GM12865 (cell line): ENCODE results near the gene SELENOI.

Experiments used
- DNase-seq: peaks from one replicate; pipeline ENCODE4 v3.0.0; 2010; ENCODE audit warnings: low read depth
- H3K4me3 ChIP-seq: 2 replicates; pipeline ENCODE4 v1.5.1; 2011; ENCODE audit warnings: mild to moderate bottlenecking, low read depth, low read length, control low read depth
- TF ChIP-seq, protein P1 (sequence below): IDR thresholded peaks from 2 replicates; pipeline ENCODE4 v1.5.1; 2011; ENCODE audit warnings: low read length, control low read depth, low read depth, inconsistent platforms; ENCODE audit not compliant: insufficient read depth; ENCODE audit errors: missing control alignments

Gene SELENOI

GRCh38 chr2:26336719-26337118 is 9.2 kb upstream of the SELENOI start:
- TF ChIP-seq, protein P1, sequence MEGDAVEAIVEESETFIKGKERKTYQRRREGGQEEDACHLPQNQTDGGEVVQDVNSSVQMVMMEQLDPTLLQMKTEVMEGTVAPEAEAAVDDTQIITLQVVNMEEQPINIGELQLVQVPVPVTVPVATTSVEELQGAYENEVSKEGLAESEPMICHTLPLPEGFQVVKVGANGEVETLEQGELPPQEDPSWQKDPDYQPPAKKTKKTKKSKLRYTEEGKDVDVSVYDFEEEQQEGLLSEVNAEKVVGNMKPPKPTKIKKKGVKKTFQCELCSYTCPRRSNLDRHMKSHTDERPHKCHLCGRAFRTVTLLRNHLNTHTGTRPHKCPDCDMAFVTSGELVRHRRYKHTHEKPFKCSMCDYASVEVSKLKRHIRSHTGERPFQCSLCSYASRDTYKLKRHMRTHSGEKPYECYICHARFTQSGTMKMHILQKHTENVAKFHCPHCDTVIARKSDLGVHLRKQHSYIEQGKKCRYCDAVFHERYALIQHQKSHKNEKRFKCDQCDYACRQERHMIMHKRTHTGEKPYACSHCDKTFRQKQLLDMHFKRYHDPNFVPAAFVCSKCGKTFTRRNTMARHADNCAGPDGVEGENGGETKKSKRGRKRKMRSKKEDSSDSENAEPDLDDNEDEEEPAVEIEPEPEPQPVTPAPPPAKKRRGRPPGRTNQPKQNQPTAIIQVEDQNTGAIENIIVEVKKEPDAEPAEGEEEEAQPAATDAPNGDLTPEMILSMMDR, result no peak
- H3K4me3 ChIP-seq, result no peak overlapping the region
- no peak for DNase-seq

DNA sequence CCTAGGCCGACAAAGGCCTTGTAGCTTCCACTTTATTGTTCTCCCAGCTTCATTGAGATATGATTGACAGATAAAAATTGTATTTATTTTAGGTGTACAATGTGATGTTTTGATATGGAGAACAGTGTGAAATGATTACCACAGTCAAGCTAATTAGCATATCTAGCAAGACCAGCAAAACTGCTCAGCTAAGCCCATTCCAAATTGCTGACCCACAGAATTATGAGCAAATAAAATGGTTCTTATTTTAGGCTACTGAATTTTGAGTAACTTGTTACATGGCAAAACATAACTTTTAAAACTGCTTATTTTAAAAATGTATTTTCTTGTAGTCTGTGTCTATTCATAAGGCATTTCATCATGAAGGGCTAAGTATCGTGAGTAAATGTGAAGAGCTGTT is 8.6 kb upstream of the SELENOI start:
- DNase-seq, result no peak
- no peak overlapping the region for H3K4me3 ChIP-seq
- TF ChIP-seq, protein P1, result no peak

DNA sequence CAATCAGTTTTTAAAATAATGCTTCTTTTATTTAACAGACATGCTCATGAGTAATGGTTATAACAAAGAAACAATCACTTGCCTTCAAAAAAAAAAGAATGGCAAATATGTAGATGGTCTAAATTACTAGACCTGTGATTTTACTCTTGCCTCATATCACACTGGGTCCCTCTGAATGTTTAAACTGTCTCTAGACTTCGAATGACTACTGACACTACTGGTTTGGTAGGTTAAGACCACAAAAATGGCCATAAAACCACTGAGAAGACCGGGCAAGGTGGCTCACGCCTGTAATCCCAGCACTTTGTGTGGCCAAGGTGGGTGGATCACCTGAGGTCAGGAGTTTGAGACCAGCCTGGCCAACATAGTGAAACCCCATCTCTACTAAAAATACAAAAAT is 5.1 kb upstream of the SELENOI start:
- DNase-seq, result no peak
- TF ChIP-seq, protein P1, result no peak

GRCh38 chr2:26344581-26345282 is 1.2 kb upstream of the SELENOI start:
- peak; percentile 9 for DNase-seq
- H3K4me3 ChIP-seq, result peak overlapping the region; percentile 63
- TF ChIP-seq, protein P1, result no peak

More for the DNA sequence above, 5.1 kb upstream of the SELENOI start:
- H3K4me3 ChIP-seq, result no peak overlapping the region

GRCh38 chr2:26345283-26345544 is 729 bp upstream of the SELENOI start:
- no peak for DNase-seq
- peak overlapping the region; percentile 63 for H3K4me3 ChIP-seq
- TF ChIP-seq, protein P1, result no peak

- TF ChIP-seq, protein P1, result no peak
- peak within 1 kb of the TSS; percentile 63 for H3K4me3 ChIP-seq
- peak; percentile 81 for DNase-seq
Measured at GRCh38 chr2:26346454-26347053, 611 bp downstream of the SELENOI start, which contains the start of gene ADGRF3. TSS of gene ADGRF3 (minus strand) at chr2:26346789. CDS start at chr2:26346234, 555 bp downstream.
